Prostate gland (tissue), 2 donors: ENCODE measurements around the gene PTGDS. TPM values are rescaled to one million over a fixed set of nuclear protein-coding genes. Genes with fewer than 3 reads are reported as not detected.
"Not testable (repeated sequence)": the region's sequence is repeated elsewhere in the genome, so short reads cannot be mapped to it uniquely, and the experiment has no call there.

Experiments
- DNase-seq: peaks from one replicate; pipeline ENCODE4 v3.0.0-alpha.2; 2019; ENCODE audit warnings: low spot score
- H3K27ac ChIP-seq, 2 donors: fragments of 200-600 bp; sonication (generic); 2 replicates each; pipeline ENCODE4 v1.5.1; 2017 to 2019
- H3K27me3 ChIP-seq: fragments of 200-600 bp; sonication (generic); replicated peaks from 2 replicates; pipeline ENCODE4 v1.5.1; 2019; ENCODE audit not compliant: insufficient read depth
- H3K36me3 ChIP-seq, 2 donors: fragments of 200-600 bp; sonication (generic); 1 replicate in 1 of 2; 2 replicates in 1 of 2; pipeline versions ENCODE4 v1.5.1 to v1.8.1; 2017 to 2019
- H3K4me1 ChIP-seq: fragments of 200-600 bp; sonication (generic); replicated peaks from 2 replicates; pipeline ENCODE4 v1.5.1; 2019
- H3K4me3 ChIP-seq, 2 donors: fragments of 200-600 bp; sonication (generic); 2 replicates each; pipeline ENCODE4 v1.5.1; 2017 to 2019
- H3K9me3 ChIP-seq: fragments of 200-600 bp; sonication (generic); 2 replicates; pipeline ENCODE4 v1.5.1; 2017
- POLR2A ChIP-seq: fragments of 450-650 bp; IDR thresholded peaks from one replicate; pipeline ENCODE4 v1.6.1; 2016; ENCODE audit warnings: antibody characterized with exemption, mild to moderate bottlenecking
- POLR2AphosphoS5 ChIP-seq: sonication (generic); formaldehyde crosslinking; IDR thresholded peaks from one replicate; pipeline ENCODE4 v1.6.1; 2017; ENCODE audit warnings: antibody characterized with exemption
- WGBS: methylation state at CpG from one replicate; pipeline ENCODE4 v1.1.5; 2018; 5-methylcytosine and 5-hydroxymethylcytosine counted together
- intact Hi-C: fragments of 100-400 bp; cut with DNase I; formaldehyde crosslinking; loops from one replicate; pipeline ENCODE4 v1.14.2; 2022
- total RNA-seq, 2 donors: library from RNA; depleted of rRNA; stranded (reverse); fragments of >200 nt; gene quantifications; one replicate each; pipeline ENCODE4 v1.1.0, GENCODE V29; 2016
- TF ChIP-seq, protein P1 (sequence below), 4 experiments: fragments of 200-600 bp in 2 of 4; fragments of 450-650 bp in 2 of 4; sonication (generic) in 2 of 4; IDR thresholded peaks; 1 replicate in 3 of 4; 2 replicates in 1 of 4; pipeline ENCODE4 v1.5.1; 2016 to 2019; ENCODE audit warnings: antibody characterized with exemption in 4 of 4, mild to moderate bottlenecking in 2 of 4, moderate library complexity in 2 of 4

The PTGDS gene
- total RNA-seq, 2 donors from 2014 or later, result 59.4 to 5,242 TPM

DNA sequence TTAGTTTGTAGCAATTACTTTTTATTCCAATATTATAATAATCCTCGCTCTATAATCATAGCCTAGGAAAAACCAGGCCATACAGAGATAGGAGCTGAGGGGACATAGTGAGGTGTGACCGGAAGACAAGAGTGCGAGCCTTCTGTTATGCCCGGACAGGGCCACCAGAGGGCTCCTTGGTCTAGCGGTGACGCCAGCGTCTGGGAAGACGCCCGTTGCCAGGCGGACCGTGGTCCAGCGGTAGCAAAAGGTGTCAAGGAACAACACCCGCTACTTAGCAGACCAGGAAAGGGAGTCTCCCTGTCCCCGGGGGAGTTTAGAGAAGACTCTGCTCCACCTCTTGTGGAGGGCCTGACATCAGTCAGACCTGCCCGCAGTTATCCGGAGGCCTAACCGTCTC, 27.0 kb downstream of the PTGDS start:
- intact Hi-C loops, DNase-seq: not testable (repeated sequence)
- TF ChIP-seq, protein P1, sequence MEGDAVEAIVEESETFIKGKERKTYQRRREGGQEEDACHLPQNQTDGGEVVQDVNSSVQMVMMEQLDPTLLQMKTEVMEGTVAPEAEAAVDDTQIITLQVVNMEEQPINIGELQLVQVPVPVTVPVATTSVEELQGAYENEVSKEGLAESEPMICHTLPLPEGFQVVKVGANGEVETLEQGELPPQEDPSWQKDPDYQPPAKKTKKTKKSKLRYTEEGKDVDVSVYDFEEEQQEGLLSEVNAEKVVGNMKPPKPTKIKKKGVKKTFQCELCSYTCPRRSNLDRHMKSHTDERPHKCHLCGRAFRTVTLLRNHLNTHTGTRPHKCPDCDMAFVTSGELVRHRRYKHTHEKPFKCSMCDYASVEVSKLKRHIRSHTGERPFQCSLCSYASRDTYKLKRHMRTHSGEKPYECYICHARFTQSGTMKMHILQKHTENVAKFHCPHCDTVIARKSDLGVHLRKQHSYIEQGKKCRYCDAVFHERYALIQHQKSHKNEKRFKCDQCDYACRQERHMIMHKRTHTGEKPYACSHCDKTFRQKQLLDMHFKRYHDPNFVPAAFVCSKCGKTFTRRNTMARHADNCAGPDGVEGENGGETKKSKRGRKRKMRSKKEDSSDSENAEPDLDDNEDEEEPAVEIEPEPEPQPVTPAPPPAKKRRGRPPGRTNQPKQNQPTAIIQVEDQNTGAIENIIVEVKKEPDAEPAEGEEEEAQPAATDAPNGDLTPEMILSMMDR (IDR thresholded peaks at IDR 0.05), result peak in 2 of 4 experiments; percentile 43 to 54

GRCh38 chr9:137006116-137007003, 29.1 kb downstream of the PTGDS start:
- Histone ChIP-seq H3K27me3 (no peaks in the 10 kb centered on the region), H3K4me1 (no peaks in the 10 kb centered on the region), H3K9me3 (no peaks in the 10 kb centered on the region), H3K4me3 (no peak overlapping the region), H3K36me3 (no peaks in the 10 kb centered on the region), H3K27ac (no peak overlapping the region)
- TF ChIP-seq POLR2AphosphoS5 (no peak), POLR2A (no peak)
- TF ChIP-seq, protein P1 (IDR thresholded peaks at IDR 0.05), result no peak
- 79% methylated on average over 24 of the region's 24 CpGs for WGBS
- intact Hi-C loops, result no loop called here
- DNase-seq, result no peak

More for the DNA sequence above, 27.0 kb downstream of the PTGDS start:
- not testable (repeated sequence) for H3K4me3 ChIP-seq, H3K27me3 ChIP-seq, H3K36me3 ChIP-seq, H3K9me3 ChIP-seq, H3K4me1 ChIP-seq, H3K27ac ChIP-seq
- 52% methylated on average over 15 of the region's 17 CpGs for WGBS

- DNase-seq, result no peak
- 51% methylated on average over 30 of the region's 30 CpGs for WGBS
- H3K27me3 ChIP-seq, result no peaks in the 10 kb centered on the region
- no peak overlapping the region for H3K27ac ChIP-seq
- H3K36me3 ChIP-seq, result no peaks in the 10 kb centered on the region
- no peak for TF ChIP-seq POLR2AphosphoS5
- no peak for TF ChIP-seq POLR2A
- TF ChIP-seq, protein P1 (IDR thresholded peaks at IDR 0.05), result no peak
- no peaks in the 10 kb centered on the region for H3K9me3 ChIP-seq
- no peak overlapping the region for H3K4me3 ChIP-seq
- intact Hi-C loops, result no loop called here
- no peaks in the 10 kb centered on the region for H3K4me1 ChIP-seq
Measured at GRCh38 chr9:137007108-137007815, 30.0 kb downstream of the PTGDS start.

- H3K27ac ChIP-seq, result no peak overlapping the region
- no peaks in the 10 kb centered on the region for H3K9me3 ChIP-seq
- intact Hi-C loops, result no loop called here
- H3K4me1 ChIP-seq, result no peaks in the 10 kb centered on the region
- H3K36me3 ChIP-seq, result no peaks in the 10 kb centered on the region
- H3K4me3 ChIP-seq, result no peak overlapping the region
- WGBS, result 92% methylated on average over 9 of the region's 13 CpGs
- TF ChIP-seq POLR2A, result no peak
- DNase-seq, result no peak
- no peaks in the 10 kb centered on the region for H3K27me3 ChIP-seq
Measured at GRCh38 chr9:137007816-137008270, 30.5 kb downstream of the PTGDS start.

GRCh38 chr9:137008312-137008711, 31.0 kb downstream of the PTGDS start:
- DNase-seq, result no peak
- H3K4me3 ChIP-seq, result no peak overlapping the region
- H3K9me3 ChIP-seq, result no peaks in the 10 kb centered on the region
- no peaks in the 10 kb centered on the region for H3K36me3 ChIP-seq
- WGBS, result 72% methylated on average over 14 of the region's 22 CpGs
- TF ChIP-seq, protein P1 (IDR thresholded peaks at IDR 0.05), result no peak
- no peak for TF ChIP-seq POLR2A
- H3K4me1 ChIP-seq, result no peaks in the 10 kb centered on the region
- no peaks in the 10 kb centered on the region for H3K27me3 ChIP-seq
- intact Hi-C loops, result no loop called here
- H3K27ac ChIP-seq, result no peak overlapping the region
